Transverse colon (tissue), 4 donors: ENCODE measurements around the gene HEXD. TPM values are rescaled to one million over a fixed set of nuclear protein-coding genes. Genes with fewer than 3 reads are reported as not detected.
A peak's percentile ranks its signal among the peaks of the same experiment; 100 is the strongest.

ENCODE experiments used
- DNase-seq: peaks from one replicate; pipeline ENCODE4 v3.0.0-alpha.2; 2019
- H3K27ac ChIP-seq, 4 donors: fragments of 200-600 bp; sonication (generic); 2 replicates each; pipeline ENCODE4 v1.5.1; 2016 to 2018; ENCODE audit warnings: inconsistent platforms in 4 of 4
- H3K27me3 ChIP-seq: fragments of 200-600 bp; sonication (generic); 2 replicates; pipeline ENCODE4 v1.5.1; 2017; ENCODE audit warnings: inconsistent platforms
- H3K36me3 ChIP-seq, 4 donors: fragments of 200-600 bp; sonication (generic); 2 replicates each; pipeline ENCODE4 v1.5.1; 2017 to 2019; ENCODE audit warnings: inconsistent platforms in 4 of 4
- H3K4me1 ChIP-seq, 4 donors: fragments of 200-600 bp; sonication (generic); 2 replicates each; pipeline ENCODE4 v1.5.1; 2017 to 2020; ENCODE audit warnings: inconsistent platforms in 4 of 4
- H3K4me3 ChIP-seq, 4 donors: fragments of 200-600 bp; sonication (generic); 1 replicate in 1 of 4; 2 replicates in 3 of 4; pipeline versions ENCODE4 v1.5.1 to v1.6.1; 2017 to 2019; ENCODE audit warnings: inconsistent platforms in 4 of 4
- H3K9me3 ChIP-seq, 2 donors: fragments of 200-600 bp; sonication (generic); 2 replicates each; pipeline ENCODE4 v1.5.1; 2017 to 2019; ENCODE audit warnings: inconsistent platforms in 2 of 2
- CTCF ChIP-seq, 5 experiments: fragments of 200-600 bp in 3 of 5; fragments of 450-650 bp in 2 of 5; sonication (generic) in 3 of 5; IDR thresholded peaks; 1 replicate in 2 of 5; 2 replicates in 3 of 5; pipeline ENCODE4 v1.5.1; 2016 to 2017; ENCODE audit warnings: antibody characterized with exemption in 5 of 5, inconsistent platforms in 3 of 5, mild to moderate bottlenecking in 2 of 5, moderate library complexity in 1 of 5
- EP300 ChIP-seq: sonication (generic); formaldehyde crosslinking; IDR thresholded peaks from one replicate; pipeline ENCODE4 v1.6.1; 2017; ENCODE audit warnings: antibody characterized with exemption, low read depth
- POLR2A ChIP-seq: fragments of 450-650 bp; IDR thresholded peaks from one replicate; pipeline ENCODE4 v1.6.1; 2016; ENCODE audit warnings: antibody characterized with exemption, mild to moderate bottlenecking, moderate library complexity
- POLR2AphosphoS5 ChIP-seq, 3 donors: sonication (generic); formaldehyde crosslinking; IDR thresholded peaks; one replicate each; pipeline ENCODE4 v1.6.1; 2016; ENCODE audit warnings: antibody characterized with exemption in 3 of 3
- WGBS, 2 donors: methylation state at CpG; one replicate each; pipeline ENCODE4 v1.1.5; 2018; ENCODE audit warnings: low coverage in 1 of 2; 5-methylcytosine and 5-hydroxymethylcytosine counted together
- in situ Hi-C, 4 donors: fragments of 200-750 bp; cut with MboI; loops; one replicate each; pipeline versions ENCODE4 v1.15.0 to v1.15.1; 2017; ENCODE audit warnings: low sequenced_read_pairs in 3 of 4, low pct_ligation_motif_present in 1 of 4, low pct_unique_long_range_greater_than_20kb in 1 of 4
- intact Hi-C: fragments of 100-400 bp; cut with DNase I; formaldehyde crosslinking; loops from one replicate; pipeline ENCODE4 v1.15.1; 2023; ENCODE audit warnings: low total_unique reads
- small RNA-seq, 4 donors: library from RNA; depleted of rRNA; stranded (forward); fragments of <200 nt; gene quantifications; one replicate each; pipeline ENCODE3, GENCODE V24; 2016
- total RNA-seq, 4 donors: library from RNA; depleted of rRNA; stranded (reverse); fragments of >200 nt; gene quantifications; one replicate each; pipeline ENCODE4 v1.1.0, GENCODE V29; 2016

Gene HEXD
- total RNA-seq, 4 donors from 2014 or later = 45.5 to 258 (median 102) TPM

- Histone ChIP-seq H3K27ac (no peak overlapping the region), H3K27me3 (no peaks in the 10 kb centered on the region), H3K4me3 (no peak overlapping the region), H3K36me3 (peaks cover 0 to 12% (median 2%) of the 10 kb centered on the region in 4 donors), H3K4me1 (peaks cover 0 to 21% (median 14%) of the 10 kb centered on the region in 4 donors), H3K9me3 (no peaks in the 10 kb centered on the region)
- in situ Hi-C loops = loop anchor here in 1 of 4 donors (10.0 kb wide), 1 partner anchor 65 kb away; no protein-coding TSS in a partner anchor
- intact Hi-C loops = loop anchor here (10.0 kb wide), 1 partner anchor 65 kb away; no protein-coding TSS in a partner anchor
- DNase-seq = no peak
- TF ChIP-seq POLR2A = no peak
- no peak for TF ChIP-seq POLR2AphosphoS5 (IDR thresholded peaks at IDR 0.05)
- no peak for TF ChIP-seq CTCF (IDR thresholded peaks at IDR 0.05)
- no peak for TF ChIP-seq EP300
- 81 to 95% methylated on average over 8 to 21 of the region's 21 CpGs for WGBS, 2 donors
Observed at GRCh38 chr17:82489851-82490511, 71.8 kb downstream of the HEXD start.

GRCh38 chr17:82490512-82491195 lies 72.5 kb downstream of the HEXD start:
- intact Hi-C loops (loop anchor here (10.0 kb wide), 1 partner anchor 64 kb away; no protein-coding TSS in a partner anchor), in situ Hi-C loops (no loop called here)
- Histone ChIP-seq H3K27me3 (no peaks in the 10 kb centered on the region), H3K27ac (no peak overlapping the region), H3K4me1 (peaks cover 0 to 21% (median 16%) of the 10 kb centered on the region in 4 donors), H3K36me3 (peaks cover 0 to 6% (median under 1%) of the 10 kb centered on the region in 4 donors), H3K4me3 (no peak overlapping the region), H3K9me3 (no peaks in the 10 kb centered on the region)
- WGBS, 2 donors = 40 to 68% methylated on average over 1 to 25 of the region's 25 CpGs
- TF ChIP-seq EP300 = no peak
- TF ChIP-seq POLR2AphosphoS5 (IDR thresholded peaks at IDR 0.05) = peak in 1 of 3 donors; percentile 51
- peak; percentile 50 for DNase-seq

GRCh38 chr17:82491196-82491530 lies 73.0 kb downstream of the HEXD start:
- Histone ChIP-seq H3K4me1 (peaks cover 4 to 22% (median 14%) of the 10 kb centered on the region in 4 donors), H3K9me3 (no peaks in the 10 kb centered on the region), H3K4me3 (no peak overlapping the region), H3K36me3 (peaks cover 0 to 4% (median 0%) of the 10 kb centered on the region in 4 donors), H3K27me3 (no peaks in the 10 kb centered on the region), H3K27ac (no peak overlapping the region)
- TF ChIP-seq POLR2AphosphoS5 (IDR thresholded peaks at IDR 0.05) (no peak), CTCF (IDR thresholded peaks at IDR 0.05) (no peak), EP300 (no peak), POLR2A (no peak)
- in situ Hi-C loops (no loop called here), intact Hi-C loops (loop anchor here (10.0 kb wide), 1 partner anchor 64 kb away; no protein-coding TSS in a partner anchor)
- 92% methylated on average over 10 of the region's 10 CpGs; no CpG with 5 or more reads in 1 of the 2 donors for WGBS, 2 donors
- no peak for DNase-seq

- peaks cover 0 to 4% (median 0%) of the 10 kb centered on the region in 4 donors for H3K36me3 ChIP-seq
- no peak for TF ChIP-seq EP300
- no peak for TF ChIP-seq CTCF (IDR thresholded peaks at IDR 0.05)
- no peak for TF ChIP-seq POLR2AphosphoS5 (IDR thresholded peaks at IDR 0.05)
- TF ChIP-seq POLR2A = no peak
- H3K9me3 ChIP-seq = no peaks in the 10 kb centered on the region
- intact Hi-C loops (loop anchor here (10.0 kb wide), 1 partner anchor 63 kb away; no protein-coding TSS in a partner anchor), in situ Hi-C loops (no loop called here)
- H3K27me3 ChIP-seq = no peaks in the 10 kb centered on the region
- H3K4me1 ChIP-seq = peaks cover 5 to 22% (median 14%) of the 10 kb centered on the region in 4 donors
- H3K27ac ChIP-seq = no peak overlapping the region
- 96% methylated on average over 15 of the region's 15 CpGs; no CpG with 5 or more reads in 1 of the 2 donors for WGBS, 2 donors
- H3K4me3 ChIP-seq = no peak overlapping the region
- DNase-seq = no peak
Observed at GRCh38 chr17:82491533-82491932, 73.4 kb downstream of the HEXD start.

Small RNAs within 50 kb of the gene (small RNA-seq; reads per million reads assigned to genes)
- gene RF00019 = 0 reads per million in 4 donors

Other genes starting within 250 kb of the HEXD start
- 10 to 100 TPM; 23.5 to 87.5 (median 48.3) TPM for gene CCDC57, start 205.5 kb upstream of the HEXD start, total RNA-seq
- gene SLC16A3, start 189.3 kb upstream of the HEXD start, total RNA-seq = 100 to 1,000 TPM in 1 of 4 donors, 10 to 100 TPM in 3; 11.5 to 105 (median 48.9) TPM
- gene CSNK1D, start 144.6 kb upstream of the HEXD start, total RNA-seq = 100 to 1,000 TPM in 2 of 4 donors, 10 to 100 TPM in 2; 86.0 to 230 (median 148) TPM
- gene CD7, start 100.7 kb upstream of the HEXD start, total RNA-seq = 1 to 10 TPM; 6.1 to 9.7 (median 7.4) TPM
- 100 to 1,000 TPM in 2 of 4 donors, 10 to 100 TPM in 1, 1 to 10 TPM in 1; 5.8 to 127 (median 107) TPM for gene SECTM1, start 84.6 kb upstream of the HEXD start, total RNA-seq
- not detected for gene TEX19, start 59.1 kb upstream of the HEXD start, total RNA-seq
- gene UTS2R, start 46.6 kb upstream of the HEXD start, total RNA-seq = under 1 TPM in 1 of 4 donors, not detected in 3; 0.48 TPM
- 10 to 100 TPM in 3 of 4 donors, 1 to 10 TPM in 1; 7.9 to 27.5 (median 25.9) TPM for gene OGFOD3, start 239 bp downstream of the HEXD start, total RNA-seq
- gene CYBC1, start 32.4 kb downstream of the HEXD start, total RNA-seq = 100 to 1,000 TPM in 2 of 4 donors, 10 to 100 TPM in 2; 46.2 to 212 (median 86.2) TPM
- 100 to 1,000 TPM in 1 of 4 donors, 10 to 100 TPM in 3; 44.1 to 133 (median 61.1) TPM for gene NARF, start 40.4 kb downstream of the HEXD start, total RNA-seq
- 100 to 1,000 TPM in 2 of 4 donors, 10 to 100 TPM in 2; 41.2 to 216 (median 106) TPM for gene FOXK2, start 101.4 kb downstream of the HEXD start, total RNA-seq
- 100 to 1,000 TPM in 1 of 4 donors, 10 to 100 TPM in 3; 68.1 to 108 (median 83.6) TPM for gene WDR45B, start 230.1 kb downstream of the HEXD start, total RNA-seq